ENCODE results near the gene SLC2A13. TPM values are rescaled to one million over a fixed set of nuclear protein-coding genes. Genes with fewer than 3 reads are reported as not detected.

The SLC2A13 gene
- total and polyA plus RNA-seq, 10 of the 15 experiments (the other 5 are each of a cell fraction or from before 2014, with no cell fraction given), result 0.05 to 3.7 (median 0.25) TPM

GRCh38 chr12:40017488-40017887 is 88.4 kb downstream of the SLC2A13 start:
- TF ChIP-seq NFYA (IDR thresholded peaks at IDR 0.05; ENCODE audit: borderline replicate concordance, low read depth, low read length) (no peak), HDAC2 (IDR thresholded peaks at IDR 0.05) (no peak), TCF7 (IDR thresholded peaks at IDR 0.05; ENCODE audit: borderline replicate concordance) (no peak), STAT3 (IDR thresholded peaks at IDR 0.05; ENCODE audit: low read depth, low read length) (no peak), CHD4 (IDR thresholded peaks at IDR 0.05) (no peak), RUNX3 (IDR thresholded peaks at IDR 0.05; ENCODE audit: low read length) (no peak), ZNF622 (IDR thresholded peaks at IDR 0.05) (no peak)
- TF ChIP-seq, protein P1, sequence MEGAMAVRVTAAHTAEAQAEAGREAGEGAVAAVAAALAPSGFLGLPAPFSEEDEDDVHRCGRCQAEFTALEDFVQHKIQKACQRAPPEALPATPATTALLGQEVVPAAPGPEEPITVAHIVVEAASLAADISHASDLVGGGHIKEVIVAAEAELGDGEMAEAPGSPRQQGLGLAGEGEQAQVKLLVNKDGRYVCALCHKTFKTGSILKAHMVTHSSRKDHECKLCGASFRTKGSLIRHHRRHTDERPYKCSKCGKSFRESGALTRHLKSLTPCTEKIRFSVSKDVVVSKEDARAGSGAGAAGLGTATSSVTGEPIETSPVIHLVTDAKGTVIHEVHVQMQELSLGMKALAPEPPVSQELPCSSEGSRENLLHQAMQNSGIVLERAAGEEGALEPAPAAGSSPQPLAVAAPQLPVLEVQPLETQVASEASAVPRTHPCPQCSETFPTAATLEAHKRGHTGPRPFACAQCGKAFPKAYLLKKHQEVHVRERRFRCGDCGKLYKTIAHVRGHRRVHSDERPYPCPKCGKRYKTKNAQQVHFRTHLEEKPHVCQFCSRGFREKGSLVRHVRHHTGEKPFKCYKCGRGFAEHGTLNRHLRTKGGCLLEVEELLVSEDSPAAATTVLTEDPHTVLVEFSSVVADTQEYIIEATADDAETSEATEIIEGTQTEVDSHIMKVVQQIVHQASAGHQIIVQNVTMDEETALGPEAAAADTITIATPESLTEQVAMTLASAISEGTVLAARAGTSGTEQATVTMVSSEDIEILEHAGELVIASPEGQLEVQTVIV (IDR thresholded peaks at IDR 0.05; ENCODE audit: borderline replicate concordance, partially characterized antibody), result no peak

More at GRCh38 chr12:40017488-40017887, 88.4 kb downstream of the SLC2A13 start:
- Histone ChIP-seq H3K9me3 (replicated peaks; ENCODE audit: control insufficient read depth, insufficient read depth, low read length) (no peaks in the 10 kb centered on the region), H3K9ac (ENCODE audit: control insufficient read depth, insufficient read depth, low read length) (no peak overlapping the region), H2AFZ (ENCODE audit: control insufficient read depth, low read depth, low read length) (no peak overlapping the region), H3K36me3 (ENCODE audit: control insufficient read depth in 2 of 2, insufficient read depth in 2 of 2, low read length in 1 of 2) (no peaks in the 10 kb centered on the region), H3K79me2 (ENCODE audit: control insufficient read depth, insufficient read depth, low read length) (no peaks in the 10 kb centered on the region), H3K27me3 (replicated peaks in 1 of 2; ENCODE audit: control insufficient read depth in 2 of 2, insufficient read depth in 2 of 2, low read length in 1 of 2) (no peaks in the 10 kb centered on the region), H3K4me3 (no peak overlapping the region), H3K4me2 (ENCODE audit: control insufficient read depth, insufficient read depth) (no peak overlapping the region), H4K20me1 (ENCODE audit: control insufficient read depth, insufficient read depth) (no peaks in the 10 kb centered on the region), H3K27ac (ENCODE audit: control insufficient read depth, insufficient read depth) (no peak overlapping the region), H3K4me1 (ENCODE audit: control insufficient read depth, insufficient read depth, low read length) (no peaks in the 10 kb centered on the region)
- ChIA-PET POLR2A (no interaction called here), SMC1A (ENCODE audit: uncharacterized antibody, unreplicated experiment) (no interaction called here), RAD21 (ENCODE audit: unreplicated experiment) (no interaction called here), CTCF (interaction anchor here (0.7 kb wide), 1 partner anchor 550 kb away, joined by 3 read pairs; no protein-coding TSS in a partner anchor)
- DNase-seq (ENCODE audit: low read depth, low spot score) (no peak), ATAC-seq (no peak), FAIRE-seq (no peak)
- intact Hi-C loops (cut with micrococcal nuclease; ENCODE audit: unreplicated experiment) (no loop called here), in situ Hi-C loops (cut with MboI) (no loop called here)
- WGBS (ENCODE audit: insufficient coverage, insufficient replicate concordance, low lambda C conversion rate, missing lambda C conversion rate), result 60% methylated on average over 1 of the region's 1 CpG
- no TSS peak for BruUV-seq (replicated peaks)

Data from GM12878 (cell line).